Measurements from ENCODE around the gene RPL36AL.
"Not testable (repeated sequence)": the region's sequence is repeated elsewhere in the genome, so short reads cannot be mapped to it uniquely, and the experiment has no call there.

RPL36AL gene

GRCh38 chr14:49619273-49619672 lies 1.2 kb downstream of the RPL36AL start:
- DNase-seq (ENCODE audit: low spot score), result not testable (repeated sequence)

GRCh38 chr14:49617852-49618519 lies 2.4 kb downstream of the RPL36AL start:
- no peak for DNase-seq (ENCODE audit: low spot score)

- DNase-seq (ENCODE audit: low spot score), result peak; percentile 32
Observed at GRCh38 chr14:49615776-49616175, 4.7 kb downstream of the RPL36AL start.

GRCh38 chr14:49614196-49614595 lies 6.2 kb downstream of the RPL36AL start:
- DNase-seq (ENCODE audit: low spot score), result peak; percentile 23

- no peak for DNase-seq (ENCODE audit: low spot score)
Observed at GRCh38 chr14:49612671-49613070, 7.8 kb downstream of the RPL36AL start.

DNA sequence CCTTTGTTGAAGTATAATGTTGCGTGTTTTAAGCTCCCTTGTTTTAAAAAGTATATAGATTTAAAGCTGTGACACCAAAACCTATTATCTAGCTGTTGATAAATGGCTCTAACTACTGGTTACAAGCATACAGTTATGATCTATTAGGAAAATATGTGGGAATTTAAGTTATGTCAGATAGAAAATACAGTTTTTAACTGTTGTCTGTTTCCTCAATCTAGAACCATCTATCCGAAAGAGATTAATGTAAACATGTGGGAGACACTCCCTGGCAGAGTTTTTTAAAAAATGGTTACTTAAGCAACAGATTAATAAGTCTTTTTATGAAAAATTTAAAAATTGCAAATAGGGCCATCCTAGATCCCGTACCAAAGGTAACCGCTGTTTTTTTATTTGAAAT lies 8.2 kb downstream of the RPL36AL start:
- no peak for DNase-seq (ENCODE audit: low spot score)

GRCh38 chr14:49607583-49607982 lies 12.8 kb downstream of the RPL36AL start:
- DNase-seq (ENCODE audit: low spot score), result no peak

GRCh38 chr14:49598485-49599300 lies 21.7 kb downstream of the RPL36AL start, which contains the start of gene LRR1:
Gene LRR1, plus strand, starts transcription at chr14:49598940. Its CDS starts 81 bp downstream, at chr14:49599021.
- DNase-seq (ENCODE audit: low spot score), result peak; percentile 86

DNA sequence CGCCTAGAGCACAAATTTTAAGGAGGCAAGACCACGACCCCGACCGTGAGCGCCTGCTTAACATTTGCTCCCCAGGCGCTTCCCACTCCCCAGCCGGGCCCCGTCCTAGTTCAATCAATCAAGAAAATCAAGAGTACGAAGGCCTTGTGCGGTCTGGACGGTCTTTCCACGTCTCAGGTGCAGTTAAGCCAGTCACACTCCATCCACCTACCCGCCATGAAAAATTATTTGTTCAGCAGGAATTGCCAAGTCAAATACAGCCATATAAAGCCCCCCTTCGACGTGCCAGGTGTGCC lies 22.3 kb downstream of the RPL36AL start:
- DNase-seq (ENCODE audit: low spot score), result no peak

- DNase-seq (ENCODE audit: low spot score), result peak; percentile 69
Observed at GRCh38 chr14:49594347-49595091, 25.9 kb downstream of the RPL36AL start.

DNA sequence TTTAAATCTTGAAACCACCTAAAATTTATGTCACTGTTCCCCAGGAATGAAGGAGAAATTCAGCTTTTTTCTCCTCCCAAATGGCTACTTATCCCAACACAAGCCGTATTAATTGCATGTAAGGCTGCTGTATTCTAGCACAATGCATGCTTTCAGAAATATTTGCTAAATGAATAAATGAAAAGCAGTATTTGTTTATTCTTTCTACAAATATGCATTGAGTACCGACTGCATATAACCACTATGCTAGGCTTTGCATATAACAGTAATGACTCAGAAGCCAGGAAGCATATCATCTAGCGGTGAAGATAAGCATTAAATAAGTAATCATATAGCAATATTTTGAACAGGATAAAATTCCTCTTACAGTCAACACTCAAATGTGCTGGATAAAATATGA lies 27.4 kb downstream of the RPL36AL start:
- DNase-seq (ENCODE audit: low spot score), result no peak

DNA sequence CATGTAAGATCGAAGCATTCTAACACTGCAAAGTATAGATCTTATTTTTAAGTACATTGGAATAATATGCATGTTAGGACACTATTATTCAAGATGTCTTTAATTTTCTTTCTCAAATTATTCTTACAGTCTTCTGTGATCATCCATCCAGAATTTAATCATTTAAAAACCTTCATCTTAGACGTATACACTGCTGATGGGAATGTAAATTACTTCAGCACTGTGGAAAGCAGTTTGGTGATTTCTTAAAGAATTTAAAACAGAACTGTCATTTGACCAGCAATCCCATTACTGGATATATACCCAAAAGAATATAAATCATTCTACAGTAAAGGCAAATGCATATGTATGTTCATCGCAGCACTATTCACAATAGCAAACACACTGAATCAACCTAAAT lies 31.0 kb downstream of the RPL36AL start:
- no peak for DNase-seq (ENCODE audit: low spot score)

DNA sequence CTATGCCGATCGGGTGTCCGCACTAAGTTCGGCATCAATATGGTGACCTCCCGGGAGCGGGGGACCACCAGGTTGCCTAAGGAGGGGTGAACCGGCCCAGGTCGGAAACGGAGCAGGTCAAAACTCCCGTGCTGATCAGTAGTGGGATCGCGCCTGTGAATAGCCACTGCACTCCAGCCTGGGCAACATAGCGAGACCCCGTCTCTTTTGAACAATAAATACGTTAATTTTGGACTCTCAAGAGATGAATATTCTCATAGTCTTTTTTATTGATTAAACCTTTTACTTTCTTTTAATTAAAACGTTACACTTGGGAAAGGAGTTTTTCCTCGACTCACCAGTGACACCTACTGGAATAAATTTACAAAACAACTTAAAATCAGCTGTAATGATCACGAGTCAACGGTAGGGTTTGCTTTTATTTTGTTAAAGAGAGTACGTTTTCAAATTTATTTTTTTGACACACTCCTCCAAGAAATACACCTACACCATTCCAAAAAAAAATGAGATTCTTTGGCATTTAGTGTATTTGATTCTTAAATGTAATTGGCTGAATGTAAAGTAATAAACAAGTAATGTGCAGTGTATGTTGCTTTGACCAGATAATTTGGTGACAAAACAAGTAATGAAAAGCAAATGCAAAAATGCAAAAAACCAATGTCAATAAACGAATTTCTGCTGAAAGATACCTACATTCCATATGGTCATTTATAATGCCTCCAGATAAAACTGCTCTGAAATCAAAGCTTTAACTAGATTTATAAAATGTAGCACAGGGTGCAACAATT lies 33.6 kb downstream of the RPL36AL start:
- peak; percentile 94 for DNase-seq (ENCODE audit: low spot score)

DNA sequence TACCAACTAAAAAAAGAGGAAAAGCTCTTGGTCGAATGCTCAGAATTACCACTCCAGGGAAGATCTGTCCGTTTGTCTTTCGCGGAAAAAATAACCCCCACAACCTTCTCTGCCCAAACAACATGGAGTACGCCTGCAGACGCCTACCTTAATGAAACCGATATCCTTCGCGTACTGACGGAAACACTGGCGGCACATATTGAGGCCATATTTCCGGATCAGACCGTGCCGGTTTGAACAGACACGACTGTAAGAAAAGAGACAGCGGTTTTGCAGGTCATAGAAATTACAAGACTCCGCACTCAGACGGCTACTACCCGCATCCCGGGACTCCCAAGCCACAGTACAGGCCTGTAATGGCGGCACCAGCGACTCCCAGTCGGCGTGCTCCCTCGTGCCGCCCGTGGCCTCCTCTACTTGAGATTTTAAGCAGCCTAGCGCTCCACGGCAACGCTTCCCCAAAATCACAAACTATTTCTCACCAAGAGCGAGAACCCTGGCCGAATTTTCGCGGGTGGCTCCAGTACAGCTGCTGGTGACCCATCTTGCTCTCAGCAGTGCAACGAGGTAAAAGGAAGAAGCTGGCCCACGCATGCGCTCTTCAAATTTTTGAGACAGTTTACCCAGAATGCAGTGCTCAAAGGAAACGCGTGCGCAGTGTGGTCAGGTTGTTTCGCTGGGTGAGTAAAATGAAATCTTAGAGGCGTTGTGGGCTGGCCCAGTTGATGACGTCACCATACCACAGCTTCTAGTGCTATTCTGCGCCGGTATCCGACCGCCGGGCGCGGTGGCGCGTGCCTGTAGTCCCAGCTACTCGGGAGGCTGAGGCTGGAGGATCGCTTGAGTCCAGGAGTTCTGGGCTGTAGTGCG lies 34.4 kb downstream of the RPL36AL start, which contains the start of gene RPS29:
RPS29 (minus strand) TSS at position 578 of the 870 bp plus-strand sequence; CDS start at position 544, 34 bp downstream.
- peak; percentile 100 for DNase-seq (ENCODE audit: low spot score)

DNA sequence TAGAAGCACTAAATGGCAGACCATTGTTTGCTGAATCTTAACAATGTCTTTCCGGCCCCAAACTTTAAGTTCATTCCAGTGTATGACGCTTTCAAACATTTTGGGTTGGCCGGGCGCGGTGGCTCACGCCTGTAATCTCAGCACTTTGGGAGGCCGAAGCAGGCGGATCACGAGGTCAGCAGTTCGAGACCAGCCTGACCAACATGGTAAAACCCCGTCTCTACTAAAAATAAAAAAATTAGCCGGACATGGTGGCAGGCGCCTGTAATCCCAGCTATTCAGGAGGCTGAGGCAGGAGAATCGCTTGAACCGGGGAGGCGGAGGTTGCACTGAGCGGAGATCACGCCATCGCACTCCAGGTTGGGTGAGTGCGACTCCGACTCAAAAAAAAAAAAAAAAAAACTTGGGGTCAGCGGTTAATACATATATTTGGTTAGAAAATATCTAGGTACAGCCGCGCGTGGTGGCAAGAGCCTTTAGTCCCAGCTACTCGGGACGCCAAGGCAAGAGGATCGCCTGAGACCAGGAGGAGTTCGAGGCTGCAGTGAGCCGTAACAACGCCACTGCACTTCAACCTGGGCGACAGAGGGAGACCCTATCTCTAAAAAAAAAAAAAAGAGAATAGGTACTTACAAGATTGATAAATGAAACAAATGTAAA lies 35.3 kb downstream of the RPL36AL start:
- DNase-seq (ENCODE audit: low spot score), result peak; percentile 39

DNA sequence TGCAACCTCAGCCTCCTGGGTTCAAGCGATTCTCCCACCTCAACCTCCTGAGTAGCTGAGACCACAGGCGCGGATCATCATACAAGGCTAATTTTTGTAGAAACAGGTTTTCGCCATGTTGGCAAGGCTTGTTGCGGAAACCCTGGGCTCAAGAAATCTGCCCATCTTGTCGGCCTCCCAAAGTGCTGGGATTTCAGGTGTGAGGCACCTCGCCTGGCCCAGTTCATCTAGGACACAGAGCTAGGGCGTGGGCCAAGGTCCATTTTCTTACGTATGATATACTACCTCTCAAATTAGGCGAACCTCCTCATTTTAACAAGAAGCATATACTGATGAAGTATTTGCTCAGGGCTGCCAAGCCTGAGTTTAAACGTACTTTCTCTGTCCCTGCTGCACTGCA lies 36.4 kb downstream of the RPL36AL start:
- no peak for DNase-seq (ENCODE audit: low spot score)

GRCh38 chr14:49583629-49584028 lies 36.8 kb downstream of the RPL36AL start:
- DNase-seq (ENCODE audit: low spot score), result no peak

DNA sequence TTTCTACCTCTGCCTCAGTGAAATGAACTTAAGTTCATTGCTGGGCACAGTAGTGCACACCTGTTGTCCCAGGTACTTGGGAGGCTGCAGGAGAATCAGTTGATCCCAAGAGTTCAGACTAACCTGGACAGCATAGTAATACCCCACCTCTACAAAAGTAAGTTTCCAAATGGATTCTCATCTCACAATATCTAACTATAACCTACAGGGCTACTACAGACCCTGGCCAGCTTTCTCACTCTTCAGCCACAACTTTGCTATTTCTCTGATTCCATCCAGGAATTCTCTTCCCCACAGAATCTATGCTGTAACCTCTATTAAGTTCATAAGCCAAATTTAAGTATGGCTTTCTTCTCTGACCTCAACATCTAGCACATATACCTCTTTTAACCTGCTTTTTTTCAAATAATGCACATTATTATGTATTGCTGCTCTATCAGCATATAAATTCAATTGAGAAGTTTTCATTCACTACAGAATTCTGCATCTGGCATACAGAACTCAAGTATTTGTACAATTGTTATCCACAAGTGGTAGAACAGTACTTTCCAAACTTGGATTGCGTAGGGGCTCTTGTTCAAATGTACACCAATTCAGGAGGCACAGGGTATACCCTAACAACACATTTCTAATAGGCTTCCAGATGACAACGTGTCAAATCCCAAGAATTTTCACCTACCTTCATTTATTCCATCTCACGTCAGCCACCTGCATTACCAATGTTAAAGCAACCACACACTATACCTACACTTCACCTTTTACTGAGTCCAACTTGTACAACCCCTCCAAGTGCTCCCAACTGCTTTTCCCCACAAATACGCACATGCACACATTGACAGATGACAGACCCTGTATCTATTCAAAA lies 38.1 kb downstream of the RPL36AL start:
- DNase-seq (ENCODE audit: low spot score), result no peak

All from hematopoietic multipotent progenitor cell treated with erythropoietin and hydrocortisone succinate and interleukin-3 and kit ligand, for 17 days (in vitro differentiated cells).